Breast epithelium (tissue), 4 donors: ENCODE data around the gene UBTD2. TPM values are rescaled to one million over a fixed set of nuclear protein-coding genes. Genes with fewer than 3 reads are reported as not detected.
A peak's percentile ranks its signal among the peaks of the same experiment; 100 is the strongest.

Experiments
- DNase-seq, 2 donors: peaks; one replicate each; pipeline ENCODE4 v3.0.0-alpha.2; 2019; ENCODE audit warnings: low spot score in 2 of 2
- H3K27ac ChIP-seq, 2 donors: fragments of 200-600 bp; sonication (generic) in 1 of 2; one replicate each; pipeline ENCODE4 v1.5.1; 2016 to 2019; ENCODE audit warnings: mild to moderate bottlenecking in 1 of 2
- H3K27me3 ChIP-seq, 2 donors: fragments of 200-600 bp; sonication (generic) in 1 of 2; one replicate each; pipeline versions ENCODE4 v1.5.1 to v1.6.0; 2017 to 2019; ENCODE audit warnings: control low read depth in 1 of 2, mild to moderate bottlenecking in 1 of 2
- H3K36me3 ChIP-seq: fragments of 200-600 bp; one replicate; pipeline ENCODE4 v1.5.1; 2019
- H3K4me1 ChIP-seq, 2 donors: fragments of 200-600 bp; sonication (generic); one replicate each; pipeline ENCODE4 v1.5.1; 2016 to 2019; ENCODE audit warnings: control low read depth in 1 of 2
- H3K4me3 ChIP-seq, 3 donors: fragments of 200-600 bp; sonication (generic); 1 replicate in 2 of 3; 2 replicates in 1 of 3; pipeline ENCODE4 v1.5.1; 2016 to 2019; ENCODE audit warnings: mild to moderate bottlenecking in 3 of 3, moderate library complexity in 2 of 3
- H3K9me3 ChIP-seq, 2 donors: fragments of 200-600 bp; sonication (generic) in 1 of 2; one replicate each; pipeline ENCODE4 v1.5.1; 2016 to 2019; ENCODE audit warnings: control low read depth in 1 of 2
- POLR2A ChIP-seq: fragments of 450-650 bp; IDR thresholded peaks from one replicate; pipeline ENCODE4 v1.6.1; 2016; ENCODE audit warnings: antibody characterized with exemption, mild to moderate bottlenecking, moderate library complexity
- POLR2AphosphoS5 ChIP-seq, 3 donors: sonication (generic); formaldehyde crosslinking; IDR thresholded peaks; one replicate each; pipeline ENCODE4 v1.6.1; 2017; ENCODE audit warnings: antibody characterized with exemption in 3 of 3
- intact Hi-C: fragments of 100-400 bp; cut with DNase I; formaldehyde crosslinking; loops from one replicate; pipeline ENCODE4 v1.15.1; 2023; ENCODE audit warnings: low total_unique reads
- total RNA-seq, 3 donors: library from RNA; depleted of rRNA; stranded (reverse); fragments of >200 nt; gene quantifications; one replicate each; pipeline ENCODE4 v1.1.0, GENCODE V29; 2016
- TF ChIP-seq, protein P1 (sequence below), 3 donors: fragments of 450-650 bp; IDR thresholded peaks; one replicate each; pipeline ENCODE4 v1.5.1; 2016 to 2017; ENCODE audit warnings: antibody characterized with exemption in 3 of 3, mild to moderate bottlenecking in 3 of 3, moderate library complexity in 3 of 3

The UBTD2 gene
- total RNA-seq, 3 donors from 2014 or later = 21.8 to 32.3 (median 27.9) TPM

- H3K27ac ChIP-seq = peak overlapping the region; percentile 17 to 59
- no peaks in the 10 kb centered on the region for H3K4me1 ChIP-seq
- no peak overlapping the region for H3K4me3 ChIP-seq
- H3K36me3 ChIP-seq = no peaks in the 10 kb centered on the region
- intact Hi-C loops = no loop called here
- TF ChIP-seq POLR2AphosphoS5 (IDR thresholded peaks at IDR 0.05) = no peak
- TF ChIP-seq, protein P1, sequence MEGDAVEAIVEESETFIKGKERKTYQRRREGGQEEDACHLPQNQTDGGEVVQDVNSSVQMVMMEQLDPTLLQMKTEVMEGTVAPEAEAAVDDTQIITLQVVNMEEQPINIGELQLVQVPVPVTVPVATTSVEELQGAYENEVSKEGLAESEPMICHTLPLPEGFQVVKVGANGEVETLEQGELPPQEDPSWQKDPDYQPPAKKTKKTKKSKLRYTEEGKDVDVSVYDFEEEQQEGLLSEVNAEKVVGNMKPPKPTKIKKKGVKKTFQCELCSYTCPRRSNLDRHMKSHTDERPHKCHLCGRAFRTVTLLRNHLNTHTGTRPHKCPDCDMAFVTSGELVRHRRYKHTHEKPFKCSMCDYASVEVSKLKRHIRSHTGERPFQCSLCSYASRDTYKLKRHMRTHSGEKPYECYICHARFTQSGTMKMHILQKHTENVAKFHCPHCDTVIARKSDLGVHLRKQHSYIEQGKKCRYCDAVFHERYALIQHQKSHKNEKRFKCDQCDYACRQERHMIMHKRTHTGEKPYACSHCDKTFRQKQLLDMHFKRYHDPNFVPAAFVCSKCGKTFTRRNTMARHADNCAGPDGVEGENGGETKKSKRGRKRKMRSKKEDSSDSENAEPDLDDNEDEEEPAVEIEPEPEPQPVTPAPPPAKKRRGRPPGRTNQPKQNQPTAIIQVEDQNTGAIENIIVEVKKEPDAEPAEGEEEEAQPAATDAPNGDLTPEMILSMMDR (IDR thresholded peaks at IDR 0.05) = no peak
- TF ChIP-seq POLR2A = no peak
- DNase-seq = no peak
- no peaks in the 10 kb centered on the region for H3K9me3 ChIP-seq
- no peaks in the 10 kb centered on the region for H3K27me3 ChIP-seq
Measured at GRCh38 chr5:172274951-172275753, 8.4 kb downstream of the UBTD2 start.

GRCh38 chr5:172267943-172268342 is 15.6 kb downstream of the UBTD2 start:
- H3K27me3 ChIP-seq = no peaks in the 10 kb centered on the region
- H3K4me1 ChIP-seq = no peaks in the 10 kb centered on the region
- no peaks in the 10 kb centered on the region for H3K9me3 ChIP-seq
- intact Hi-C loops = no loop called here
- H3K36me3 ChIP-seq = no peaks in the 10 kb centered on the region
- TF ChIP-seq POLR2A = no peak
- TF ChIP-seq POLR2AphosphoS5 (IDR thresholded peaks at IDR 0.05) = no peak
- TF ChIP-seq, protein P1 (IDR thresholded peaks at IDR 0.05) = no peak
- H3K27ac ChIP-seq = no peak overlapping the region
- no peak for DNase-seq
- H3K4me3 ChIP-seq = no peak overlapping the region

- no peaks in the 10 kb centered on the region for H3K4me1 ChIP-seq
- no peak for DNase-seq
- H3K4me3 ChIP-seq = no peak overlapping the region
- no peaks in the 10 kb centered on the region for H3K27me3 ChIP-seq
- no peaks in the 10 kb centered on the region for H3K36me3 ChIP-seq
- H3K27ac ChIP-seq = peak overlapping the region in 1 of 2 donors; percentile 13
- TF ChIP-seq, protein P1 (IDR thresholded peaks at IDR 0.05) = no peak
- TF ChIP-seq POLR2A (no peak), POLR2AphosphoS5 (IDR thresholded peaks at IDR 0.05) (no peak)
- no peaks in the 10 kb centered on the region for H3K9me3 ChIP-seq
- intact Hi-C loops = no loop called here
Measured at GRCh38 chr5:172266676-172267092, 16.9 kb downstream of the UBTD2 start.

- intact Hi-C loops = no loop called here
- no peak for TF ChIP-seq POLR2AphosphoS5 (IDR thresholded peaks at IDR 0.05)
- TF ChIP-seq POLR2A = no peak
- TF ChIP-seq, protein P1 (IDR thresholded peaks at IDR 0.05) = no peak
- Histone ChIP-seq H3K4me1 (no peaks in the 10 kb centered on the region), H3K36me3 (no peaks in the 10 kb centered on the region), H3K27me3 (no peaks in the 10 kb centered on the region), H3K4me3 (no peak overlapping the region), H3K27ac (peak overlapping the region in 1 of 2 donors; percentile 13), H3K9me3 (no peaks in the 10 kb centered on the region)
- DNase-seq = no peak
Measured at GRCh38 chr5:172266071-172266675, 17.4 kb downstream of the UBTD2 start.

DNA sequence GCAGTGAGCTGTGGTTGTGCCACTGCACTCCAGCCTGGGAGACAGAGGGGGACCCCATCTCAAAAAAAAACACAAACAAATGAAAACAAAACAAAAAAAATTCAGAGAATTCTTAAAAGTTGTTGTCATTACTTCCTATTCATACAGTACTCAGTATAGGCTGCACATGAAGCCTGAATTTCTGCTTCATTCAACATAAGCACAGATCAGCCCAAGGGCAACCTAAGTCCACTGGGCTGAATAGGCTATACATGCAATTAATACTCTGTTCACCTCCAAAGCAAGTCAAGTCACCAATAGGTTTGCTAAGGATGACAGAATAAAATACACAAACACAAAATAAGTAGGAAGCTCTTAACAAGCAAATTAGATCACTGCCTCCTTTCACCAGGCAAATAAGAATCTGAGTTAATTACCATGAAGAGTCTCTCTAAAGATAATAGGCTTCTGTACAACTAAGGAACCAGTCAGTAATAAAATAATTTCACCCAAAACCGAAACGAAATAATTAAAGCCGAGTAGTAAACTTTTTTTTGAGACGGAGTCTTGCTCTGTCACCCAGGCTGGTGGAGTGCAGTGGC is 18.7 kb downstream of the UBTD2 start:
- no peak overlapping the region for H3K27ac ChIP-seq
- TF ChIP-seq POLR2A (no peak), POLR2AphosphoS5 (IDR thresholded peaks at IDR 0.05) (no peak)
- TF ChIP-seq, protein P1 (IDR thresholded peaks at IDR 0.05) = no peak
- no peaks in the 10 kb centered on the region for H3K9me3 ChIP-seq
- H3K4me3 ChIP-seq = no peak overlapping the region
- intact Hi-C loops = no loop called here
- no peaks in the 10 kb centered on the region for H3K36me3 ChIP-seq
- no peaks in the 10 kb centered on the region for H3K27me3 ChIP-seq
- DNase-seq = no peak
- H3K4me1 ChIP-seq = no peaks in the 10 kb centered on the region
